Type B pancreatic cell (in vitro differentiated cells): ENCODE results near the gene CAMKMT. TPM values are rescaled to one million over a fixed set of nuclear protein-coding genes. Genes with fewer than 3 reads are reported as not detected.

Source experiments
- DNase-seq: peaks from one replicate; pipeline ENCODE4 v3.0.0; 2021; ENCODE audit warnings: mixed read lengths; ENCODE audit not compliant: unreplicated experiment; ENCODE audit errors: extremely low spot score
- H3K27ac Mint-ChIP-seq: 2 replicates; pipeline ENCODE4 v1.8.0; 2021; ENCODE audit warnings: mild to moderate bottlenecking, mixed read lengths
- H3K27me3 Mint-ChIP-seq: 2 replicates; pipeline ENCODE4 v1.8.0; 2021; ENCODE audit warnings: mixed read lengths
- H3K36me3 Mint-ChIP-seq: 2 replicates; pipeline ENCODE4 v1.8.0; 2021; ENCODE audit warnings: mixed read lengths
- H3K4me1 Mint-ChIP-seq: one replicate; pipeline ENCODE4 v1.8.0; 2021; ENCODE audit warnings: mixed read lengths; ENCODE audit not compliant: unreplicated experiment
- H3K4me3 Mint-ChIP-seq: 2 replicates; pipeline ENCODE4 v1.8.0; 2021; ENCODE audit warnings: mild to moderate bottlenecking, mixed read lengths
- H3K9me3 Mint-ChIP-seq: 2 replicates; pipeline ENCODE4 v1.8.0; 2021; ENCODE audit warnings: mixed read lengths
- total RNA-seq: library from RNA; stranded (reverse); gene quantifications from 2 replicates; pipeline ENCODE4 v1.2.1, GENCODE V29; 2021; ENCODE audit warnings: low replicate concordance
- TF ChIP-seq, protein P1 (sequence below): fragments of 200-600 bp; sonication (generic); conservative IDR thresholded peaks from 2 replicates; pipeline ENCODE4 v1.5.0; 2021; ENCODE audit warnings: antibody characterized with exemption, mild to moderate bottlenecking

The CAMKMT gene
- total RNA-seq, 1 donor from 2014 or later: 7.7 TPM

DNA sequence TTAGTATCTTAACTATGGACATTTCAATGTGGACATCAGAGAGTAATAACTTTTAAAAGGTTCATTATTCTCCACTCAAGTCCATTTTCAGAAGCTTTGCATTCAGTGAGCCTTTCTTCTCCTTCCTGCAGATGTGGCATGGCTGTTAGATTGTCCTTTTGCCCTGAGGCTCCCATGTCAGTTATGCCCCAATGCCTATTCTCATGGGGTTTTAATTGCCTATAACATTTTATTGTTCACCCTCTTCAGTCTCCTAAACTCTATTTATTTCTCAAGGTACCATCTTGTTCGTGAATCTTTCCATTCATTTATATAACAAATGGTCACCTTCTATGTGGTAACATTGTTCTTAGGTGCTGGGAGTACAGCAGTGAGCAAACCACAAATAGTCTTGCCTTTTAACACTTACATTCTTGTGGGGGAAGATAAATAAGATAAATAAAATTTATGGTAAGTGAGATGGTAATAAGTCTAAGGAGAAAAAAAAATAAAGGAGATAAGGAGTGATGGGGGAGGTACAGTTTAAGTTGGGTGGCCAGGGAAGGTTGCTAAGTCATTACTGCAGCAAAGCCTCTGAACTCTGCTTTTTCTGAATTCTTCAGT, 301.8 kb downstream of the CAMKMT start:
- TF ChIP-seq, protein P1, sequence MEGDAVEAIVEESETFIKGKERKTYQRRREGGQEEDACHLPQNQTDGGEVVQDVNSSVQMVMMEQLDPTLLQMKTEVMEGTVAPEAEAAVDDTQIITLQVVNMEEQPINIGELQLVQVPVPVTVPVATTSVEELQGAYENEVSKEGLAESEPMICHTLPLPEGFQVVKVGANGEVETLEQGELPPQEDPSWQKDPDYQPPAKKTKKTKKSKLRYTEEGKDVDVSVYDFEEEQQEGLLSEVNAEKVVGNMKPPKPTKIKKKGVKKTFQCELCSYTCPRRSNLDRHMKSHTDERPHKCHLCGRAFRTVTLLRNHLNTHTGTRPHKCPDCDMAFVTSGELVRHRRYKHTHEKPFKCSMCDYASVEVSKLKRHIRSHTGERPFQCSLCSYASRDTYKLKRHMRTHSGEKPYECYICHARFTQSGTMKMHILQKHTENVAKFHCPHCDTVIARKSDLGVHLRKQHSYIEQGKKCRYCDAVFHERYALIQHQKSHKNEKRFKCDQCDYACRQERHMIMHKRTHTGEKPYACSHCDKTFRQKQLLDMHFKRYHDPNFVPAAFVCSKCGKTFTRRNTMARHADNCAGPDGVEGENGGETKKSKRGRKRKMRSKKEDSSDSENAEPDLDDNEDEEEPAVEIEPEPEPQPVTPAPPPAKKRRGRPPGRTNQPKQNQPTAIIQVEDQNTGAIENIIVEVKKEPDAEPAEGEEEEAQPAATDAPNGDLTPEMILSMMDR: no peak
- no peak for DNase-seq
- Mint-ChIP-seq H3K27me3 (peaks cover 9% of the 10 kb centered on the region), H3K27ac (no peak overlapping the region), H3K4me1 (no peaks in the 10 kb centered on the region), H3K4me3 (no peak overlapping the region), H3K36me3 (no peaks in the 10 kb centered on the region), H3K9me3 (no peaks in the 10 kb centered on the region)

DNA sequence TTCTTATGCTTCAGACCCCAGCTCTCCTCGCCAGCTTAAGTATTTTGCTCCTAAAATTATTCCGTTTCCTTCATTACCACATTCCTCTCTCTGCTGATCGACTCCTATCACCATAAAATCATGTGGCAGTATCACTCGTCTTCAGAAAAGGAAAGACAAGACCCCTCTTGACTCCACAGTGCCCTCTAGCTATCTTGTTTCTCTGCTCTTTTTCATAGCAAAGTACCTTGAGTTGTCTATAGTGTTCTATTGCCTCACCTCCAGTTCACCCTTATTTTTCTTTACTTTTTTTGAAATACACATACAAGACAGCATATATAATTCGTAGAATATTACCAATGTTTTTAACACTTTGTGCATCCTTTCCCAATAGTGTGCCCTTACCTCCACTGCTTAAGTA, 306.6 kb downstream of the CAMKMT start:
- Mint-ChIP-seq H3K27me3 (peaks cover 12% of the 10 kb centered on the region), H3K9me3 (no peaks in the 10 kb centered on the region), H3K4me3 (no peak overlapping the region), H3K27ac (no peak overlapping the region), H3K36me3 (no peaks in the 10 kb centered on the region), H3K4me1 (no peaks in the 10 kb centered on the region)
- no peak for DNase-seq
- TF ChIP-seq, protein P1: peak; percentile 22

DNA sequence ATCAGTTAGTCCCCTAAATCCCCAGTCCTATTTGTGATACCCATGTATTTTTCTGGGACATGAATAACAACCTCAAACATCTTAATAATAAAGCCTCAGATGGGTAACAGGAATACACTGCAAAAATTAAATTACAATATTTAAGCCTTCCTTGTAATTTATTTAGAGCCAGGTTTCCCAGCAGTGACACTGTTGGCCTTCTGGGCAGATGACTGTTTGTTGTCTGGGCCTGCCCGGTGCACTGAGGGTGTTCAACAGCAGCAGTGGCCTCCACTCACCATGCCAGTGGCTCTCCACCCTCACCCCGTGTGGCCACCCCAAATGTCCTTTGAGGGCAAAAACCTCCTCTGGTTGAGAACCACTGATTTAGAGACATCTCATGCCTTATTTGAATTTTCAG, 309.5 kb downstream of the CAMKMT start:
- Mint-ChIP-seq H3K27ac (no peak overlapping the region), H3K27me3 (peaks cover 20% of the 10 kb centered on the region), H3K4me3 (no peak overlapping the region), H3K9me3 (no peaks in the 10 kb centered on the region), H3K4me1 (no peaks in the 10 kb centered on the region), H3K36me3 (no peaks in the 10 kb centered on the region)
- no peak for DNase-seq
- TF ChIP-seq, protein P1: no peak

DNA sequence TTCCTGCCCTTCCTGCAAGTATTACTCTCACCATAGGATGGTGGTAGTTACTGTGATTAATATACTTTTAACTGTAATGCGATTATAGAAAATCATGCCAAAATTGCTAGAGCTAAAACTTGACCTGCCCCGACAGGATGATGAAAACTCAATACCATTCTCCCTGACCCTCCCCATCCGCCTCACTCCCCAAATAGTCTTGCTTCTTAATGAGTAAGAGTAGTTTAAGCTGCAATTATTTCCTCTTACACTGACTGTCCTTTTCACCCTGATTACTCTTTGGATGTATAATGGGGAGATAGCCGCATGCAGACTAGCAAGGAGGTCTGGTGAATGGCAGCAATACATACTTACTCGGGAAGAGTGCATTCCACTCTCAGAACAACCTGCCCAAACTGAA, 310.2 kb downstream of the CAMKMT start:
- H3K9me3 Mint-ChIP-seq: no peaks in the 10 kb centered on the region
- H3K36me3 Mint-ChIP-seq: no peaks in the 10 kb centered on the region
- DNase-seq: no peak
- H3K4me3 Mint-ChIP-seq: no peak overlapping the region
- H3K27ac Mint-ChIP-seq: no peak overlapping the region
- no peaks in the 10 kb centered on the region for H3K4me1 Mint-ChIP-seq
- H3K27me3 Mint-ChIP-seq: peaks cover 20% of the 10 kb centered on the region
- TF ChIP-seq, protein P1: no peak

DNA sequence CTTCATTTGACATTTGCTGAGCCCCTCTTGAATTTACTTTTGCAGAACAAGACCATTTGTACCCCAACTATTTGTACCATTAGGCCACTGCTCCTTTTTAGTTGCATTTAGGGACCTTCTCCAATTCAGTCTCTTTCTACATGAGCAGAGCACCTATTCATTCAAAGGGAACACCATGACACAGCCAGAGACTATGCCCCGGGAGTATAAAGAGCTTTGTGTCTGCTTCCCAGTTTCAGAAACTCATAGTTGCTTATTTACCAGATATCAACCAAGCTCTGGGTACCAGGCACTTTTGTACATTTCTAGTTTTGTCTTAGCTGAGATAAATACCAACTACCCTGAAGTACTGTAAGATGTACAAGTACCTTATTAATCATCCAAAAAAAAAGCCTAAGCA, 310.7 kb downstream of the CAMKMT start:
- TF ChIP-seq, protein P1: no peak
- no peaks in the 10 kb centered on the region for H3K36me3 Mint-ChIP-seq
- no peaks in the 10 kb centered on the region for H3K9me3 Mint-ChIP-seq
- H3K4me3 Mint-ChIP-seq: no peak overlapping the region
- H3K27ac Mint-ChIP-seq: no peak overlapping the region
- no peak for DNase-seq
- no peaks in the 10 kb centered on the region for H3K4me1 Mint-ChIP-seq
- H3K27me3 Mint-ChIP-seq: peaks cover 16% of the 10 kb centered on the region
